ENCODE results near the gene IGFBPL1. TPM values are rescaled to one million over a fixed set of nuclear protein-coding genes. Genes with fewer than 3 reads are reported as not detected.

IGFBPL1 gene
- polyA plus RNA-seq, 2 of the 4 experiments (the other 2 are of a cell fraction), result 2.5 to 2.7 TPM

DNA sequence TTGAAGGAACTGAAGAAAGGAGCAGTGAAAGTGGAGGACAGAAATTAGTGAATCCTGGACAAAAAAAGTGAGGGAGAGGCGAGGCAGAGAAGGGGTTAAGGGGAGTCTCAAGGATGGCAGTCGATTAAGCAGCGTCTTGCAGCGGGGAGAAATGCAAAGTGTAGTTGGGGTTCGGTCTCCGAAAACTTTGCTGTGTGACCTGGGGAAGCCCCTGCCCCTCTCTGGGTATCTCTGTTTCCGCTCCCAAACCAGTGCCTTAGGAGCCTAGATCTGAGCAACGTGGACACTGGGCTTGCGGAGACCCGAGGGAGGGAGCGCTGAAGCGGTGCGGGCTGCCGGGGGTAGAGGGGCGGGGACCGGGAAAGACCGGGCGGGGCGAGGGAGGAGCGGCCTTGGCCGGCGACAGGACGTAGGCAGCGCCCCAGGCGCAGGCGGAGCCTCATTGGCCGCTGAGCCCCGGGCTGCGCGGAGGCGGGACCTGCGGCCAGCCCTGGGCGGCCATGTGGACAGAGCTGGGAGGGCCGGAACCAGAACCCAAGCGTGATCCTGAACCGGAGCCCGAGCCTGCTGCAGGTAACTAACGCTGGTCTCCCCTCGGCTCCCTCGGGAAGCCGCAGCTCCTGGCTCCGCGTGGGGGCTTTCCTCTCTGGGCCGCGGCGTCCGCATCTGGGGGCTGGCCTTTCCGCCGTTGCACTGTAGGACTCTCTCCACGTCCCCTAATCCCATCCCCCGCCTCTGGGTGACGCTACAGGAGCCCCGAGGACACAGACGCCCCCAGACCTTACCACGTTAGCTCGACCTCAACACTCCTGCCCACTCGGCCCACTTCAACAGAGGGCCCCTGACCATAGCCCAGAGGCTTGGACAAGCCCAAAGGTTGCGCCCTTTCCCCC lies 31.8 kb downstream of the IGFBPL1 start, which contains the start of gene ALDH1B1 (continued):
- TF ChIP-seq TFCP2L1 (CRISPR knock-in tag; IDR thresholded peaks at IDR 0.05) (no peak), KDM1A (IDR thresholded peaks at IDR 0.05; ENCODE audit: low read depth) (no peak), FOXS1 (CRISPR knock-in tag; IDR thresholded peaks at IDR 0.05) (no peak), POLR2AphosphoS2 (conservative IDR thresholded peaks at IDR 0.05; ENCODE audit: low read length) (no peak), RARB (CRISPR knock-in tag; IDR thresholded peaks at IDR 0.05) (no peak), POLR2A (IDR thresholded peaks at IDR 0.05; ENCODE audit: low read length) (peak; percentile 71), FOSL2 (IDR thresholded peaks at IDR 0.05) (no peak), FOSL2 (CRISPR knock-in tag; IDR thresholded peaks at IDR 0.05) (no peak), MAZ (IDR thresholded peaks at IDR 0.05; ENCODE audit: borderline replicate concordance, low read depth, low read length) (no peak), MYC (IDR thresholded peaks at IDR 0.05; ENCODE audit: borderline replicate concordance, low read length) (peak; percentile 89; the same call in 1 of the 2 replicates), CHD4 (IDR thresholded peaks at IDR 0.05; ENCODE audit: borderline replicate concordance) (no peak), NFE2L2 (conservative IDR thresholded peaks at IDR 0.05; ENCODE audit: low read length) (no peak), JUN (IDR thresholded peaks at IDR 0.05) (peak in 1 of 2 experiments; percentile 76; a peak in 2 of 5 replicates), ZFP36 (IDR thresholded peaks at IDR 0.05; ENCODE audit: borderline replicate concordance, partially characterized antibody) (peak; percentile 74), CBX8 (IDR thresholded peaks at IDR 0.05) (no peak), NR3C1 (IDR thresholded peaks at IDR 0.05) (no peak), ESRRA (IDR thresholded peaks at IDR 0.05; ENCODE audit: borderline replicate concordance, low read length) (no peak), CHD2 (IDR thresholded peaks at IDR 0.05; ENCODE audit: low read length, partially characterized antibody) (no peak), HOXB5 (CRISPR knock-in tag; IDR thresholded peaks at IDR 0.05) (no peak), RFX5 (IDR thresholded peaks at IDR 0.05) (no peak), RCOR1 (IDR thresholded peaks at IDR 0.05; ENCODE audit: low read depth, low read length) (no peak)
- TF ChIP-seq, protein P1, sequence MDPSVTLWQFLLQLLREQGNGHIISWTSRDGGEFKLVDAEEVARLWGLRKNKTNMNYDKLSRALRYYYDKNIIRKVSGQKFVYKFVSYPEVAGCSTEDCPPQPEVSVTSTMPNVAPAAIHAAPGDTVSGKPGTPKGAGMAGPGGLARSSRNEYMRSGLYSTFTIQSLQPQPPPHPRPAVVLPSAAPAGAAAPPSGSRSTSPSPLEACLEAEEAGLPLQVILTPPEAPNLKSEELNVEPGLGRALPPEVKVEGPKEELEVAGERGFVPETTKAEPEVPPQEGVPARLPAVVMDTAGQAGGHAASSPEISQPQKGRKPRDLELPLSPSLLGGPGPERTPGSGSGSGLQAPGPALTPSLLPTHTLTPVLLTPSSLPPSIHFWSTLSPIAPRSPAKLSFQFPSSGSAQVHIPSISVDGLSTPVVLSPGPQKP (IDR thresholded peaks at IDR 0.05; ENCODE audit: low read depth, low read length), result no peak
- TF ChIP-seq, protein P2, sequence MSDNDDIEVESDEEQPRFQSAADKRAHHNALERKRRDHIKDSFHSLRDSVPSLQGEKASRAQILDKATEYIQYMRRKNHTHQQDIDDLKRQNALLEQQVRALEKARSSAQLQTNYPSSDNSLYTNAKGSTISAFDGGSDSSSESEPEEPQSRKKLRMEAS (IDR thresholded peaks at IDR 0.05), result peak; percentile 93
- TF ChIP-seq, protein P3, sequence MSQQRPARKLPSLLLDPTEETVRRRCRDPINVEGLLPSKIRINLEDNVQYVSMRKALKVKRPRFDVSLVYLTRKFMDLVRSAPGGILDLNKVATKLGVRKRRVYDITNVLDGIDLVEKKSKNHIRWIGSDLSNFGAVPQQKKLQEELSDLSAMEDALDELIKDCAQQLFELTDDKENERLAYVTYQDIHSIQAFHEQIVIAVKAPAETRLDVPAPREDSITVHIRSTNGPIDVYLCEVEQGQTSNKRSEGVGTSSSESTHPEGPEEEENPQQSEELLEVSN (IDR thresholded peaks at IDR 0.05; ENCODE audit: borderline replicate concordance, low read depth), result peak; percentile 74
- TF ChIP-seq, protein P4, sequence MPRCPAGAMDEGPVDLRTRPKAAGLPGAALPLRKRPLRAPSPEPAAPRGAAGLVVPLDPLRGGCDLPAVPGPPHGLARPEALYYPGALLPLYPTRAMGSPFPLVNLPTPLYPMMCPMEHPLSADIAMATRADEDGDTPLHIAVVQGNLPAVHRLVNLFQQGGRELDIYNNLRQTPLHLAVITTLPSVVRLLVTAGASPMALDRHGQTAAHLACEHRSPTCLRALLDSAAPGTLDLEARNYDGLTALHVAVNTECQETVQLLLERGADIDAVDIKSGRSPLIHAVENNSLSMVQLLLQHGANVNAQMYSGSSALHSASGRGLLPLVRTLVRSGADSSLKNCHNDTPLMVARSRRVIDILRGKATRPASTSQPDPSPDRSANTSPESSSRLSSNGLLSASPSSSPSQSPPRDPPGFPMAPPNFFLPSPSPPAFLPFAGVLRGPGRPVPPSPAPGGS (IDR thresholded peaks at IDR 0.05), result no peak; the same call in 2 of the 3 replicates
